ENCODE measurements around the gene REC8.
A peak's percentile ranks its signal among the peaks of the same experiment; 100 is the strongest.
"Not testable (repeated sequence)": the region's sequence is repeated elsewhere in the genome, so short reads cannot be mapped to it uniquely, and the experiment has no call there.

REC8 gene

GRCh38 chr14:24185026-24185425 is 13.1 kb downstream of the REC8 start:
- no peak for DNase-seq

GRCh38 chr14:24185741-24186140 is 13.9 kb downstream of the REC8 start:
- DNase-seq, result no peak

GRCh38 chr14:24186831-24187538 is 15.1 kb downstream of the REC8 start:
- no peak for DNase-seq

- no peak for DNase-seq
These were observed 15.6 kb downstream of the REC8 start for GRCh38 chr14:24187539-24187915.

- DNase-seq, result peak; percentile 97
These were observed 16.6 kb downstream of the REC8 start, which contains the start of gene IPO4 for GRCh38 chr14:24188251-24189058. IPO4 (minus strand) TSS chr14:24188816; CDS start chr14:24188787, 29 bp downstream.

GRCh38 chr14:24189059-24189375 is 17.1 kb downstream of the REC8 start:
- DNase-seq, result no peak

- DNase-seq, result no peak
These were observed 17.6 kb downstream of the REC8 start for GRCh38 chr14:24189460-24189859.

GRCh38 chr14:24190416-24190815 is 18.5 kb downstream of the REC8 start:
- no peak for DNase-seq

- DNase-seq, result no peak
These were observed 21.1 kb downstream of the REC8 start for GRCh38 chr14:24192933-24193332.

- no peak for DNase-seq
These were observed 22.4 kb downstream of the REC8 start for GRCh38 chr14:24194186-24194872.

GRCh38 chr14:24194873-24195185 is 22.9 kb downstream of the REC8 start:
- DNase-seq, result no peak

GRCh38 chr14:24195186-24196070 is 23.5 kb downstream of the REC8 start, which contains the start of gene TM9SF1:
TM9SF1 (minus strand) TSS chr14:24195441; CDS start chr14:24195019, 422 bp downstream.
- DNase-seq, result peak; percentile 92

GRCh38 chr14:24196071-24197055 is 24.5 kb downstream of the REC8 start:
- peak; percentile 34 for DNase-seq

- DNase-seq, result no peak
These were observed 25.2 kb downstream of the REC8 start for GRCh38 chr14:24197056-24197450.

- no peak for DNase-seq
These were observed 27.1 kb downstream of the REC8 start for GRCh38 chr14:24198814-24199524.

- DNase-seq, result not testable (repeated sequence)
These were observed 30.7 kb downstream of the REC8 start for GRCh38 chr14:24202538-24202937.

- not testable (repeated sequence) for DNase-seq
These were observed 31.5 kb downstream of the REC8 start for GRCh38 chr14:24203249-24203886.

- DNase-seq, result no peak
These were observed 32.6 kb downstream of the REC8 start for GRCh38 chr14:24204163-24205146.
